Keratinocyte (primary cell): ENCODE measurements around the gene PATL2. TPM values are rescaled to one million over a fixed set of nuclear protein-coding genes. Genes with fewer than 3 reads are reported as not detected.

Experiments used
- DNase-seq: peaks from one replicate; pipeline ENCODE4 v3.0.0-alpha.2; 2011; ENCODE audit warnings: low read depth, missing footprints, low spot score
- FAIRE-seq: peaks from 2 replicates; lab custom pipeline; 2011; peaks lifted over from hg19 to GRCh38; lab: Jason Lieb, UNC
- H2AFZ ChIP-seq: 2 replicates; pipeline ENCODE4 v1.6.0; 2012; ENCODE audit warnings: low read length, control low read depth, inconsistent platforms; ENCODE audit not compliant: control insufficient read depth
- H3K27ac ChIP-seq: 2 replicates; pipeline ENCODE4 v1.5.1; 2011; ENCODE audit warnings: low read length; ENCODE audit not compliant: control insufficient read depth, insufficient read depth
- H3K27me3 ChIP-seq: 3 replicates; pipeline ENCODE4 v1.6.0; 2011; ENCODE audit warnings: low read length; ENCODE audit not compliant: control insufficient read depth, insufficient read depth; ENCODE audit errors: extremely low read depth
- H3K36me3 ChIP-seq, 2 experiments: 2 replicates in 1 of 2; 3 replicates in 1 of 2; pipeline ENCODE4 v1.5.1; 2011; ENCODE audit warnings: low read length in 2 of 2, mild to moderate bottlenecking in 1 of 2; ENCODE audit not compliant: control insufficient read depth in 2 of 2, insufficient read depth in 2 of 2; ENCODE audit errors: extremely low read depth in 1 of 2
- H3K4me1 ChIP-seq: 3 replicates; pipeline ENCODE4 v1.5.1; 2011; ENCODE audit warnings: low read length; ENCODE audit not compliant: control insufficient read depth, insufficient read depth; ENCODE audit errors: extremely low read depth
- H3K4me2 ChIP-seq: 3 replicates; pipeline ENCODE4 v1.6.0; 2011; ENCODE audit warnings: low read depth, low read length; ENCODE audit not compliant: control insufficient read depth, insufficient read depth; ENCODE audit errors: extremely low read depth
- H3K4me3 ChIP-seq, 3 experiments: fragments of 200-600 bp in 1 of 3; sonication (generic) in 1 of 3; 2 replicates in 2 of 3; 3 replicates in 1 of 3; pipeline ENCODE4 v1.5.1; 2011 to 2016; ENCODE audit warnings: low read length in 3 of 3, mild to moderate bottlenecking in 3 of 3, control low read depth in 2 of 3, inconsistent platforms in 1 of 3, low read depth in 1 of 3, mixed read lengths in 1 of 3, mixed run types in 1 of 3, moderate library complexity in 1 of 3; ENCODE audit not compliant: control insufficient read depth in 2 of 3, insufficient read depth in 2 of 3; ENCODE audit errors: extremely low read depth in 1 of 3
- H3K79me2 ChIP-seq: 2 replicates; pipeline ENCODE4 v1.6.0; 2012; ENCODE audit warnings: low read length; ENCODE audit not compliant: control insufficient read depth, insufficient read depth
- H3K9ac ChIP-seq: 3 replicates; pipeline ENCODE4 v1.6.0; 2011; ENCODE audit warnings: low read length; ENCODE audit not compliant: control insufficient read depth, insufficient read depth; ENCODE audit errors: extremely low read depth
- H3K9me1 ChIP-seq: 3 replicates; pipeline ENCODE4 v1.6.0; 2011; ENCODE audit warnings: low read length; ENCODE audit not compliant: control insufficient read depth, insufficient read depth; ENCODE audit errors: extremely low read depth
- H3K9me3 ChIP-seq: 2 replicates; pipeline ENCODE4 v1.5.1; 2012; ENCODE audit warnings: low read depth, low read length; ENCODE audit not compliant: control insufficient read depth
- H4K20me1 ChIP-seq: 3 replicates; pipeline ENCODE4 v1.6.0; 2011; ENCODE audit warnings: low read length; ENCODE audit not compliant: control insufficient read depth, insufficient read depth; ENCODE audit errors: extremely low read depth
- EZH2 ChIP-seq: IDR thresholded peaks from one replicate; pipeline ENCODE4 v1.6.1; 2012; ENCODE audit warnings: inconsistent platforms, mild to moderate bottlenecking, low read length, moderate library complexity
- dilution Hi-C: fragments of 300-500 bp; cut with MboI; formaldehyde crosslinking; loops from one replicate; pipeline ENCODE4 v1.7.0; 2020; ENCODE audit warnings: low sequenced_read_pairs; ENCODE audit not compliant: extremely low pct_ligation_motif_present
- polyA plus RNA-seq, 5 experiments: library from polyadenylated mRNA; depleted of rRNA in 3 of 5; stranded (reverse) in 3 of 5; stranded (forward) in 1 of 5; unstranded in 1 of 5; fragments of >200 nt; gene quantifications; 1 replicate in 1 of 5; 2 replicates in 3 of 5; 3 replicates in 1 of 5; pipeline versions ENCODE4 v1.2.1 to v1.2.3, GENCODE V29; 2011 to 2012; ENCODE audit warnings: missing spikeins in 2 of 5, low read depth in 1 of 5, low replicate concordance in 1 of 5
- TF ChIP-seq, protein P1 (sequence below), 3 experiments: IDR thresholded peaks in 1 of 3; conservative IDR thresholded peaks in 1 of 3; optimal IDR thresholded peaks in 1 of 3; 2 replicates in 2 of 3; 3 replicates in 1 of 3; pipeline versions ENCODE3 to v1.5.1; 2011; ENCODE audit warnings: low read length in 3 of 3, mild to moderate bottlenecking in 3 of 3, moderate library complexity in 2 of 3, control low read depth in 1 of 3, inconsistent platforms in 1 of 3; ENCODE audit not compliant: insufficient read depth in 2 of 3; ENCODE audit errors: extremely low read depth in 1 of 3

PATL2 gene
- polyA plus RNA-seq, 1 donor (not counting 4 experiments of a cell fraction or from before 2014, with no cell fraction given): 0.46 TPM

GRCh38 chr15:44654858-44655257 is 56.3 kb downstream of the PATL2 start:
- peaks cover 7 to 30% of the 10 kb centered on the region in 2 experiments for H3K36me3 ChIP-seq
- FAIRE-seq: no peak
- dilution Hi-C loops: no loop called here

DNA sequence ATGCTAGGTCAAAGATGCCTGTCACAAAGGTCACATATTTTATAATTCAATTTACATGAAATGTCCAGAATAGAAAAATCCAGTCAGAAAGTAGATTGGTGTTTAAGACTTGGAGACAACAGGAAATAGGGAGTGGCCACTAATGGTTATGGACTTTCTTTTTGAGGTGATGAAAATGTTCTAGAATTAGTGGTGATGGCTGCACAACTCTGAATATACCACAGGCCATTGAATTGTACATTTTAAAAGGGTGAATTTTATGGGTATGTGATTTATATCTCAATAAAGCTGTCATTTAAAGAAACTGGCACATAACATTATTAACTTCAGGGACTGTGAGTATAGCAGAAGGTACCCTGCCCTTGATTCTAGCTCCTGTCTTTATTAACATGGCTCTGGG is 63.5 kb downstream of the PATL2 start:
- H3K4me3 ChIP-seq: no peak overlapping the region
- FAIRE-seq (no peak), DNase-seq (no peak)
- no peak overlapping the region for H3K9ac ChIP-seq
- peaks cover 8 to 15% of the 10 kb centered on the region in 2 experiments for H3K36me3 ChIP-seq
- no peak overlapping the region for H2AFZ ChIP-seq
- H3K27ac ChIP-seq: no peak overlapping the region
- H3K79me2 ChIP-seq: peaks cover 22% of the 10 kb centered on the region
- dilution Hi-C loops: no loop called here
- no peaks in the 10 kb centered on the region for H3K9me1 ChIP-seq
- peaks cover 2% of the 10 kb centered on the region for H3K9me3 ChIP-seq
- H3K4me1 ChIP-seq: peaks cover 4% of the 10 kb centered on the region
- no peak overlapping the region for H3K4me2 ChIP-seq
- no peaks in the 10 kb centered on the region for H3K27me3 ChIP-seq
- H4K20me1 ChIP-seq: no peaks in the 10 kb centered on the region
- TF ChIP-seq EZH2: no peak
- TF ChIP-seq, protein P1, sequence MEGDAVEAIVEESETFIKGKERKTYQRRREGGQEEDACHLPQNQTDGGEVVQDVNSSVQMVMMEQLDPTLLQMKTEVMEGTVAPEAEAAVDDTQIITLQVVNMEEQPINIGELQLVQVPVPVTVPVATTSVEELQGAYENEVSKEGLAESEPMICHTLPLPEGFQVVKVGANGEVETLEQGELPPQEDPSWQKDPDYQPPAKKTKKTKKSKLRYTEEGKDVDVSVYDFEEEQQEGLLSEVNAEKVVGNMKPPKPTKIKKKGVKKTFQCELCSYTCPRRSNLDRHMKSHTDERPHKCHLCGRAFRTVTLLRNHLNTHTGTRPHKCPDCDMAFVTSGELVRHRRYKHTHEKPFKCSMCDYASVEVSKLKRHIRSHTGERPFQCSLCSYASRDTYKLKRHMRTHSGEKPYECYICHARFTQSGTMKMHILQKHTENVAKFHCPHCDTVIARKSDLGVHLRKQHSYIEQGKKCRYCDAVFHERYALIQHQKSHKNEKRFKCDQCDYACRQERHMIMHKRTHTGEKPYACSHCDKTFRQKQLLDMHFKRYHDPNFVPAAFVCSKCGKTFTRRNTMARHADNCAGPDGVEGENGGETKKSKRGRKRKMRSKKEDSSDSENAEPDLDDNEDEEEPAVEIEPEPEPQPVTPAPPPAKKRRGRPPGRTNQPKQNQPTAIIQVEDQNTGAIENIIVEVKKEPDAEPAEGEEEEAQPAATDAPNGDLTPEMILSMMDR (optimal IDR thresholded peaks at IDR 0.05 in 1 of 3, IDR thresholded peaks at IDR 0.05 in 1 of 3, conservative IDR thresholded peaks at IDR 0.05 in 1 of 3; ENCODE audit: extremely low read depth in 1 of 3, insufficient read depth in 2 of 3, low read length in 3 of 3): no peak

More at GRCh38 chr15:44654858-44655257, 56.3 kb downstream of the PATL2 start:
- Histone ChIP-seq H2AFZ (no peak overlapping the region), H3K9me1 (no peaks in the 10 kb centered on the region), H3K79me2 (no peaks in the 10 kb centered on the region), H3K4me2 (no peak overlapping the region), H3K4me1 (no peaks in the 10 kb centered on the region), H3K4me3 (no peak overlapping the region), H4K20me1 (no peaks in the 10 kb centered on the region), H3K27ac (no peak overlapping the region), H3K9me3 (no peaks in the 10 kb centered on the region), H3K9ac (no peak overlapping the region), H3K27me3 (no peaks in the 10 kb centered on the region)
- TF ChIP-seq, protein P1 (optimal IDR thresholded peaks at IDR 0.05 in 1 of 3, IDR thresholded peaks at IDR 0.05 in 1 of 3, conservative IDR thresholded peaks at IDR 0.05 in 1 of 3; ENCODE audit: extremely low read depth in 1 of 3, insufficient read depth in 2 of 3, low read length in 3 of 3): no peak
- TF ChIP-seq EZH2: no peak
- DNase-seq: no peak
